Astrocyte (in vitro differentiated cells and primary cell): ENCODE data around the gene SLC25A47. TPM values are rescaled to one million over a fixed set of nuclear protein-coding genes. Genes with fewer than 3 reads are reported as not detected.

Source experiments
- DNase-seq: peaks from one replicate; pipeline ENCODE4 v3.0.0-alpha.2; 2010; ENCODE audit warnings: low read depth
- FAIRE-seq: peaks from 2 replicates; lab custom pipeline; 2011; peaks lifted over from hg19 to GRCh38; lab: Jason Lieb, UNC
- H2AFZ ChIP-seq: 2 replicates; pipeline ENCODE4 v1.6.0; 2012; ENCODE audit warnings: low read depth, low read length, inconsistent platforms
- H3K27ac ChIP-seq: 2 replicates; pipeline ENCODE4 v1.5.1; 2011; ENCODE audit warnings: low read depth, low read length, inconsistent platforms
- H3K27me3 ChIP-seq: 2 replicates; pipeline ENCODE4 v1.6.0; 2011; ENCODE audit warnings: low read length, inconsistent platforms; ENCODE audit not compliant: insufficient read depth
- H3K36me3 ChIP-seq: 2 replicates; pipeline ENCODE4 v1.5.1; 2011; ENCODE audit warnings: low read length, inconsistent platforms; ENCODE audit not compliant: insufficient read depth
- H3K4me1 ChIP-seq: 2 replicates; pipeline ENCODE4 v1.5.1; 2011; ENCODE audit warnings: low read length, inconsistent platforms; ENCODE audit not compliant: insufficient read depth
- H3K4me2 ChIP-seq: 2 replicates; pipeline ENCODE4 v1.6.0; 2012; ENCODE audit warnings: low read length, inconsistent platforms
- H3K4me3 ChIP-seq: 2 replicates; pipeline ENCODE4 v1.5.1; 2011; ENCODE audit warnings: low read depth, mild to moderate bottlenecking, low read length, inconsistent platforms; ENCODE audit not compliant: insufficient read depth
- H3K79me2 ChIP-seq: 2 replicates; pipeline ENCODE4 v1.6.0; 2012; ENCODE audit warnings: mild to moderate bottlenecking, low read length, inconsistent platforms; ENCODE audit not compliant: insufficient read depth
- H3K9ac ChIP-seq: 2 replicates; pipeline ENCODE4 v1.6.0; 2012; ENCODE audit warnings: mild to moderate bottlenecking, low read length, inconsistent platforms
- H3K9me3 ChIP-seq: 2 replicates; pipeline ENCODE4 v1.5.1; 2012; ENCODE audit warnings: low read depth, mild to moderate bottlenecking, low read length, inconsistent platforms; ENCODE audit not compliant: insufficient read depth
- H4K20me1 ChIP-seq: 2 replicates; pipeline ENCODE4 v1.6.0; 2012; ENCODE audit warnings: low read length, inconsistent platforms; ENCODE audit not compliant: insufficient read depth
- H3K27ac Mint-ChIP-seq: one replicate; pipeline ENCODE4 v1.8.0; 2021; ENCODE audit warnings: mild to moderate bottlenecking, mixed read lengths; ENCODE audit not compliant: unreplicated experiment
- H3K27me3 Mint-ChIP-seq: one replicate; pipeline ENCODE4 v1.8.0; 2021; ENCODE audit warnings: low read depth, mixed read lengths; ENCODE audit not compliant: unreplicated experiment
- H3K36me3 Mint-ChIP-seq: one replicate; pipeline ENCODE4 v1.8.0; 2021; ENCODE audit warnings: low read depth, mixed read lengths; ENCODE audit not compliant: unreplicated experiment
- H3K4me1 Mint-ChIP-seq: one replicate; pipeline ENCODE4 v1.8.0; 2021; ENCODE audit warnings: low read depth, mixed read lengths; ENCODE audit not compliant: unreplicated experiment
- H3K4me3 Mint-ChIP-seq: one replicate; pipeline ENCODE4 v1.8.0; 2021; ENCODE audit warnings: mild to moderate bottlenecking, moderate library complexity, mixed read lengths; ENCODE audit not compliant: unreplicated experiment
- H3K9me3 Mint-ChIP-seq: one replicate; pipeline ENCODE4 v1.8.0; 2021; ENCODE audit warnings: mild to moderate bottlenecking, mixed read lengths; ENCODE audit not compliant: unreplicated experiment
- CTCF ChIP-seq: IDR thresholded peaks from 2 replicates; pipeline ENCODE4 v1.5.1; 2011; ENCODE audit warnings: low read depth, mild to moderate bottlenecking, inconsistent platforms, low read length, moderate library complexity; ENCODE audit not compliant: insufficient read depth
- EZH2 ChIP-seq: IDR thresholded peaks from 2 replicates; pipeline ENCODE4 v1.6.1; 2012; ENCODE audit warnings: mild to moderate bottlenecking, low read length, inconsistent platforms; ENCODE audit not compliant: insufficient read depth
- total RNA-seq: library from RNA; stranded (reverse); gene quantifications from 2 replicates; pipeline ENCODE4 v1.2.1, GENCODE V29; 2021

The SLC25A47 gene
- total RNA-seq, 1 donor from 2014 or later: not detected

DNA sequence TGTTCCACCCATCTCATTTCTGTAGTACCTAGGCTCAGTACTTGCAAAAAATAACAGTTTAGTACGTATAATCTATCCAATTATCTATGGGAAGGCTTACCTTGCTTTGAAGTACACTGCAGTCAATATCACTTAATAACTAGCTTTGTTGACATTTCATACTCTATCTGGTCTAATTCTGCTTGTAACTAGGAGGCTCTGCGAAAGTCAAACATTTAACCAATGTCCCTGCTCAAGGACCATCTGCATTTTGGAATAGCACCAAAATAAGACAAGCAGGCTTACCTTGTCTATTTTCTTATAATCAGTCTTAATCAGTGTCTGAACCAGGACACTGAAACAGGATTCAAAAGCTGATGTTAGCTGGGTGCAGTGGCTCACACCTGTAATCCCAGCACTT is 39.9 kb downstream of the SLC25A47 start:
- Mint-ChIP-seq H3K4me1 (no peaks in the 10 kb centered on the region), H3K27ac (no peak overlapping the region), H3K27me3 (no peaks in the 10 kb centered on the region), H3K36me3 (peaks cover 31% of the 10 kb centered on the region), H3K4me3 (no peak overlapping the region), H3K9me3 (no peaks in the 10 kb centered on the region)
- Histone ChIP-seq H3K27ac (no peak overlapping the region), H3K4me1 (no peaks in the 10 kb centered on the region), H3K79me2 (peaks cover 3% of the 10 kb centered on the region), H3K36me3 (peaks cover 50% of the 10 kb centered on the region), H3K9me3 (peaks cover 2% of the 10 kb centered on the region), H3K27me3 (no peaks in the 10 kb centered on the region), H2AFZ (no peak overlapping the region), H4K20me1 (peaks cover 13% of the 10 kb centered on the region), H3K4me2 (no peak overlapping the region), H3K4me3 (no peak overlapping the region), H3K9ac (no peak overlapping the region)
- FAIRE-seq (no peak), DNase-seq (no peak)
- no peak for TF ChIP-seq EZH2

DNA sequence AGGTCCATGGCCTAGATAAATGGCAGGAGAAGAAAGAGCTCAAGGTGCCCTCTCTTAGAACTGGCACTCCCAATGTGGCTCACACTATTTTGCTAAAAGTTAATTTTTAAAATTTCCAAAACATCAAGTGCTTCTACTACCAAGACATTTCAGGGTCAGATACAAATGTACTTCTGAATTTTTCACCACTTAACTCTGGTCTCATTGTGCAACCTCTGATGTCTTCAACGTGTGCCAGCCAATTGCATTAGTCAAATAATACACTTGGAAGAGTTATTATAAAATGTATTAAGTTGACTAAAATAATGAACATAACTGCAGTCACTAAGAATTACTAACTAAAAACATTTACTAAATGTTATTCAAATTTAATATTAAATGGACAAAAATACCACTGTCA is 41.3 kb downstream of the SLC25A47 start:
- Histone ChIP-seq H2AFZ (no peak overlapping the region), H3K27ac (no peak overlapping the region), H3K4me2 (no peak overlapping the region), H3K79me2 (peaks cover 3% of the 10 kb centered on the region), H3K9ac (no peak overlapping the region), H3K27me3 (no peaks in the 10 kb centered on the region), H3K36me3 (peaks cover 48% of the 10 kb centered on the region), H3K4me3 (no peak overlapping the region), H3K9me3 (peaks cover 2% of the 10 kb centered on the region), H3K4me1 (no peaks in the 10 kb centered on the region), H4K20me1 (peaks cover 13% of the 10 kb centered on the region)
- TF ChIP-seq CTCF: no peak
- no peak for TF ChIP-seq EZH2
- Mint-ChIP-seq H3K27ac (no peak overlapping the region), H3K4me3 (no peak overlapping the region), H3K9me3 (no peaks in the 10 kb centered on the region), H3K4me1 (no peaks in the 10 kb centered on the region), H3K36me3 (peaks cover 38% of the 10 kb centered on the region), H3K27me3 (no peaks in the 10 kb centered on the region)
- FAIRE-seq (no peak), DNase-seq (no peak)

- TF ChIP-seq EZH2 (no peak), CTCF (no peak)
- peaks cover 36% of the 10 kb centered on the region for H3K36me3 ChIP-seq
- Mint-ChIP-seq H3K27me3 (no peaks in the 10 kb centered on the region), H3K4me3 (no peak overlapping the region), H3K27ac (no peak overlapping the region), H3K4me1 (peaks cover 2% of the 10 kb centered on the region), H3K9me3 (no peaks in the 10 kb centered on the region), H3K36me3 (peaks cover 34% of the 10 kb centered on the region)
- H4K20me1 ChIP-seq: peaks cover 16% of the 10 kb centered on the region
- no peak overlapping the region for H3K4me3 ChIP-seq
- peaks cover 11% of the 10 kb centered on the region for H3K79me2 ChIP-seq
- no peaks in the 10 kb centered on the region for H3K27me3 ChIP-seq
- H3K27ac ChIP-seq: no peak overlapping the region
- no peaks in the 10 kb centered on the region for H3K9me3 ChIP-seq
- no peak overlapping the region for H3K9ac ChIP-seq
- FAIRE-seq (no peak), DNase-seq (no peak)
- H3K4me2 ChIP-seq: no peak overlapping the region
- H2AFZ ChIP-seq: no peak overlapping the region
- H3K4me1 ChIP-seq: no peaks in the 10 kb centered on the region
Observed at GRCh38 chr14:100365741-100366140, 42.6 kb downstream of the SLC25A47 start.
